ENCODE results near the gene DDX5. TPM values are rescaled to one million over a fixed set of nuclear protein-coding genes. Genes with fewer than 3 reads are reported as not detected.
A peak's percentile ranks its signal among the peaks of the same experiment; 100 is the strongest.

Gene DDX5
- total and polyA plus RNA-seq, 4 donors = 426 to 730 (median 528) TPM

DNA sequence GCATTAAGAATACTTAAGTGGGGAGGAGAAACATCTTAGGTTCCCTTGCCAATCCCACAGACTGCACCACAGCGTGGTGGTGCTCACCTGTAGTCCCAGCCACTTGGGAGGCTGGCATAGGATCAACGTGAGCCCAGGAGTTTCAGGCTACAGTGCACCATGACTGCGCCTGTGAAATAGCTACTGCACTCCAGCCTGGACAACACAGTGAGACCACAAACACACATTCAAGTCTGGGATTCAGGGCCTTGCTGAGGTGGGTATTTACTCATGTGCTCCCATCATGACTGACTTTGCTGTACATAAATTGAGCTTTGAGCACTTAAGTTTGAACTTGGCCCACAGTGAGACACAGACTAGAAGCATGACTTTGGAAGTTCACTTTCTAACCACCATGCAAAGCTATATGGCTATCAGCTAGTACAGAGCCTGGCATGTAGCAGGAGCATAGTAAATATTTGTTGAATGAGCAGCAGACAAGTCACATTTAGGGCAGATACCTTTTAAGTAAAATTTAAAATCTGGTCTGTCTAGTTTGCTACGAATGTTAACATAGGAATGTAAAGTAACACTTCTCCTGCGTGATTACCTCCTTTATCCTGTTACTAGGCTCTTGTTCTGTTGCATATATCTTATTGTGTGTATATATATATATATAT lies 34.2 kb upstream of the DDX5 start:
- Histone ChIP-seq H3K4me1 (ENCODE audit: control insufficient read depth in 5 of 5, insufficient read depth in 5 of 5, low read length in 5 of 5) (peaks cover 0 to 10% (median 0%) of the 10 kb centered on the region in 5 donors), H3K36me3 (ENCODE audit: control insufficient read depth in 4 of 4, insufficient read depth in 4 of 4, low read length in 4 of 4) (peaks cover 20 to 39% (median 34%) of the 10 kb centered on the region in 4 donors), H3K9me3 (ENCODE audit: control insufficient read depth in 4 of 4, insufficient read depth in 3 of 4, low read length in 3 of 4) (no peaks in the 10 kb centered on the region), H3K27ac (ENCODE audit: low read depth in 1 of 2, low read length in 1 of 2) (no peak overlapping the region), H3K9ac (ENCODE audit: insufficient read depth in 1 of 2, low read length in 2 of 2) (no peak overlapping the region), H3K27me3 (ENCODE audit: control insufficient read depth in 3 of 3, insufficient read depth in 3 of 3, low read length in 2 of 3) (no peaks in the 10 kb centered on the region), H3K4me3 (no peak overlapping the region)
- TF ChIP-seq, protein P1, sequence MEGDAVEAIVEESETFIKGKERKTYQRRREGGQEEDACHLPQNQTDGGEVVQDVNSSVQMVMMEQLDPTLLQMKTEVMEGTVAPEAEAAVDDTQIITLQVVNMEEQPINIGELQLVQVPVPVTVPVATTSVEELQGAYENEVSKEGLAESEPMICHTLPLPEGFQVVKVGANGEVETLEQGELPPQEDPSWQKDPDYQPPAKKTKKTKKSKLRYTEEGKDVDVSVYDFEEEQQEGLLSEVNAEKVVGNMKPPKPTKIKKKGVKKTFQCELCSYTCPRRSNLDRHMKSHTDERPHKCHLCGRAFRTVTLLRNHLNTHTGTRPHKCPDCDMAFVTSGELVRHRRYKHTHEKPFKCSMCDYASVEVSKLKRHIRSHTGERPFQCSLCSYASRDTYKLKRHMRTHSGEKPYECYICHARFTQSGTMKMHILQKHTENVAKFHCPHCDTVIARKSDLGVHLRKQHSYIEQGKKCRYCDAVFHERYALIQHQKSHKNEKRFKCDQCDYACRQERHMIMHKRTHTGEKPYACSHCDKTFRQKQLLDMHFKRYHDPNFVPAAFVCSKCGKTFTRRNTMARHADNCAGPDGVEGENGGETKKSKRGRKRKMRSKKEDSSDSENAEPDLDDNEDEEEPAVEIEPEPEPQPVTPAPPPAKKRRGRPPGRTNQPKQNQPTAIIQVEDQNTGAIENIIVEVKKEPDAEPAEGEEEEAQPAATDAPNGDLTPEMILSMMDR (IDR thresholded peaks at IDR 0.05; ENCODE audit: control extremely low read depth, extremely low read depth) = no peak
- DNase-seq = no peak
- WGBS, 2 donors = 89% methylated on average over 5 of the region's 5 CpGs
- no peak for ATAC-seq (ENCODE audit: insufficient read depth, low FRiP score)

DNA sequence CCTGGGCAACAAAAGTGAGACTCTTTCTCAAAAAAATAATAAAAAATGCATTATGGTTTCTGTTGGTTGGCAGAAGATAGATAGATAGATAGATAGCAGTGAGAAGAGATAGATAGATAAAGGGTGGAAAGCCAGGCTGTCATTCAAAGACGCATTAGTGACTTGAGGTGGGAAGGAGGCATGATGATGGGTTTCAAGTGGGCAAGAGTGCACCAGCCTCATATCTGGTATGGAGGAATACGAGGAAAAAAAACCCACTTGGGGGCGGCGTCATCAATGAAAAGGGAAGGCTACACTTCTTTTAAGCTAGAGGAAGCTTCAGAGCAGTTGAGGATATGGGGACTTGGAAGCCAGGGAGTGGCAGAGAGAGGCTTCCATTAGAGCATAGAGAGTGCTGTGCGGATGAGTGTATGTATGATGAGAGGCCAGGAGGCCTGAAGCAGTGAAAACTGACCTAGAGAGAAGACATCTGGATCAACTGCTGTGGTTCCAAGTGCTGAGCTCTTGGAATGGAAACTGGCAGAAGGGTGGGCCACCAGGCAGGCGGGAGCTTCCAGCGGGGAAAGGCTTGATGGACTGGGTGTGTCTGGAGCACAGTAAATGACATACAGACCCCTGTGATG lies 32.5 kb upstream of the DDX5 start:
- TF ChIP-seq, protein P1 (IDR thresholded peaks at IDR 0.05; ENCODE audit: control extremely low read depth, extremely low read depth) = no peak
- peaks cover 0 to 10% (median 0%) of the 10 kb centered on the region in 5 donors for H3K4me1 ChIP-seq (ENCODE audit: control insufficient read depth in 5 of 5, insufficient read depth in 5 of 5, low read length in 5 of 5)
- no peak overlapping the region for H3K27ac ChIP-seq (ENCODE audit: low read depth in 1 of 2, low read length in 1 of 2)
- H3K27me3 ChIP-seq (ENCODE audit: control insufficient read depth in 3 of 3, insufficient read depth in 3 of 3, low read length in 2 of 3) = no peaks in the 10 kb centered on the region
- no peaks in the 10 kb centered on the region for H3K9me3 ChIP-seq (ENCODE audit: control insufficient read depth in 4 of 4, insufficient read depth in 3 of 4, low read length in 3 of 4)
- no peak for ATAC-seq (ENCODE audit: insufficient read depth, low FRiP score)
- 79 to 89% methylated on average over 7 of the region's 7 CpGs for WGBS, 2 donors
- H3K9ac ChIP-seq (ENCODE audit: insufficient read depth in 1 of 2, low read length in 2 of 2) = no peak overlapping the region
- peak; percentile 54 to 90 (median 78) for DNase-seq
- H3K4me3 ChIP-seq = no peak overlapping the region
- peaks cover 25 to 46% (median 40%) of the 10 kb centered on the region in 4 donors for H3K36me3 ChIP-seq (ENCODE audit: control insufficient read depth in 4 of 4, insufficient read depth in 4 of 4, low read length in 4 of 4)

DNA sequence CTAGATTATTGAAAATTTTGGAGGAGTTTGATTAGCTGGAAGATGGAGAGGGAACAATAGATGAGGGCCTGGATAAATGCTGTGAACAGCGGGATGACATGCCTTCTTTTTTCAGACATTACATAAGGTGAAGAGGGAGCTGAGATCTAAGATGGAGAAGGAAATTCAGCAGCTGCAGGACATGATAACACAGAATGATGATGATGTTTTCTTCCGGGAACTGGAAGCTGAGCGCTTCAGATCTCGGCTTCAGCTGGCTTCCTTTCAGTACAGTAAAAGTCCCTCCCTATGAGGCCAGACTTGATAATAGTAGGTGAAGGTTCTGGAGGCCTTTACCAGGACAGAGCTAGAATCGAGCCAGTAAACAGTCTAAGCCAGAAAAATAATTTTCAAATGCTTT lies 31.4 kb upstream of the DDX5 start:
- DNase-seq (no peak), ATAC-seq (ENCODE audit: insufficient read depth, low FRiP score) (no peak)
- TF ChIP-seq, protein P1 (IDR thresholded peaks at IDR 0.05; ENCODE audit: control extremely low read depth, extremely low read depth) = no peak
- H3K4me1 ChIP-seq (ENCODE audit: control insufficient read depth in 5 of 5, insufficient read depth in 5 of 5, low read length in 5 of 5) = peaks cover 0 to 10% (median 0%) of the 10 kb centered on the region in 5 donors
- H3K9ac ChIP-seq (ENCODE audit: insufficient read depth in 1 of 2, low read length in 2 of 2) = no peak overlapping the region
- no peak overlapping the region for H3K27ac ChIP-seq (ENCODE audit: low read depth in 1 of 2, low read length in 1 of 2)
- no peaks in the 10 kb centered on the region for H3K9me3 ChIP-seq (ENCODE audit: control insufficient read depth in 4 of 4, insufficient read depth in 3 of 4, low read length in 3 of 4)
- H3K27me3 ChIP-seq (ENCODE audit: control insufficient read depth in 3 of 3, insufficient read depth in 3 of 3, low read length in 2 of 3) = no peaks in the 10 kb centered on the region
- 63 to 67% methylated on average over 5 of the region's 5 CpGs for WGBS, 2 donors
- peaks cover 32 to 54% (median 46%) of the 10 kb centered on the region in 4 donors for H3K36me3 ChIP-seq (ENCODE audit: control insufficient read depth in 4 of 4, insufficient read depth in 4 of 4, low read length in 4 of 4)
- no peak overlapping the region for H3K4me3 ChIP-seq

Data from lung (tissue), 12 donors.